ENCODE measurements around the gene RILPL1.

- no peak for TF ChIP-seq CTCF (IDR thresholded peaks at IDR 0.05; ENCODE audit: low read length)
- no peak for TF ChIP-seq EZH2 (IDR thresholded peaks at IDR 0.05; ENCODE audit: borderline replicate concordance, low read length)
Measured at GRCh38 chr12:123428591-123428990, 104.9 kb downstream of the RILPL1 start.
